HG03095 (cell line): ENCODE results near the gene SYTL3.
A peak's percentile ranks its signal among the peaks of the same experiment; 100 is the strongest.

ENCODE experiments used
- ATAC-seq: cut with Tn5 transposase; IDR thresholded peaks from one replicate; pipeline ENCODE4 v1.9.1; 2021; ENCODE audit warnings: moderate library complexity; ENCODE audit not compliant: unreplicated experiment

SYTL3 gene

GRCh38 chr6:158808941-158809678, 159.3 kb downstream of the SYTL3 start:
- peak; percentile 67 for ATAC-seq

GRCh38 chr6:158810155-158811095, 160.6 kb downstream of the SYTL3 start:
- ATAC-seq = no peak

- no peak for ATAC-seq
These were observed 162.8 kb downstream of the SYTL3 start for GRCh38 chr6:158812611-158813010.

GRCh38 chr6:158813032-158813431, 163.2 kb downstream of the SYTL3 start:
- no peak for ATAC-seq
